ENCODE data around the gene SERPINA3. TPM values are rescaled to one million over a fixed set of nuclear protein-coding genes. Genes with fewer than 3 reads are reported as not detected.
"Not testable (repeated sequence)": the region's sequence is repeated elsewhere in the genome, so short reads cannot be mapped to it uniquely, and the experiment has no call there.

Gene SERPINA3
- total RNA-seq, 1 experiment from 2014 or later, result 0.95 TPM

DNA sequence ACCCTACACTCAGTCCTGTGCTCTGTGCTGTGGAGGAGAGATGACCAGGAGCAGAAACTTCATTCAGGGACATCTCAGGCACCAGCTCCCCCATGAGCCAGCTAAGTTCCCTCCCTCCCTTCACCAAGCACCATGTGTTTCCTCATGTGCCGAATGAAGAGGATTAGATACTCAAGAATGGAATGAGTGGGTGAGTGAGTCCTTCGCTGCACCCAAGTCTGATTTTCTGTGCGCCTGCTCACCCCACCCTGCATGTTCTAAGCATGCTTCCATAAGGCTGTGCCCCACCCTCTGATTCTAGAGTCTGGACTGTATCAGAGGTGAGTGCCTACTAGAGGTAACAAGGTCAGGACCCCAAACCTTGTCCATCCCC, 18.8 kb upstream of the SERPINA3 start:
- Histone ChIP-seq H3K9me3 (replicated peaks) (no peaks in the 10 kb centered on the region), H3K27ac (no peak overlapping the region), H3K4me3 (no peak overlapping the region), H3K36me3 (no peaks in the 10 kb centered on the region), H3K27me3 (replicated peaks) (no peaks in the 10 kb centered on the region), H3K4me1 (replicated peaks) (peaks cover 6% of the 10 kb centered on the region)
- DNase-seq (ENCODE audit: low read depth in 1 of 2, low spot score in 2 of 2), result no peak

DNA sequence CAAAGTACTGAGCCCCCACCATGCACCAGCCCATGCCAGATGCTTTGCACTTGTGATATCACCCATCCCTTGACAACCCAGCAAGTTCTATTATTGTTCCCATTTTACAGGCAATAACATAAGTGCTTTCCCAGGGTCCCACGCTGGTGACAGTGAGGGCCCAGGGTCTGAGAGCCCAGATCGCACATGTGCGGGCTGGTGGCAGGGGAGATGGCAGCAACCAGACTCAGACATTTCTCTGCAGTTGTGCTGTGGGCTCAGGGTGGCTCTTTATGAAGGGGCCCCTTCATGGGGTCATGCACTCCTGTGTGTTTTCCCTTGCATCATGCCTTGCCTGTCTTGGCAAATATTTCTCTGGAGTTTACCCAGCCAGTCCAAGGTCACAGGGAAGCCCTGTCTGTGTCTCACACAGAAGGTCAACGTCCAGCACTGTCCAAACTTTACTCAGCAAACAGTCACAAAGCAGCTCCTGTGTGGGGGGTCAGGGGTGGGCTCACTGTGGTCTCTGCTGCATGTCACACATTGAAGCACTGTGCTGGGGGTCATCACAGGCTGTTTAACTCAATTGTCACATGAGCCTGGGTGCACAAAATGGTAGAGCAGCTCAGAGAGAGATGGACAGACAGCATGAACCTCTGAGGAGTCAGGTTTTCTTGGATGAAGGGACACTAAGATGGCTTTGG, 18.3 kb upstream of the SERPINA3 start:
- Histone ChIP-seq H3K4me1 (replicated peaks) (peaks cover 12% of the 10 kb centered on the region), H3K36me3 (no peaks in the 10 kb centered on the region), H3K4me3 (no peak overlapping the region), H3K27ac (no peak overlapping the region), H3K27me3 (replicated peaks) (no peaks in the 10 kb centered on the region), H3K9me3 (replicated peaks) (no peaks in the 10 kb centered on the region)
- DNase-seq (ENCODE audit: low read depth in 1 of 2, low spot score in 2 of 2), result no peak

DNA sequence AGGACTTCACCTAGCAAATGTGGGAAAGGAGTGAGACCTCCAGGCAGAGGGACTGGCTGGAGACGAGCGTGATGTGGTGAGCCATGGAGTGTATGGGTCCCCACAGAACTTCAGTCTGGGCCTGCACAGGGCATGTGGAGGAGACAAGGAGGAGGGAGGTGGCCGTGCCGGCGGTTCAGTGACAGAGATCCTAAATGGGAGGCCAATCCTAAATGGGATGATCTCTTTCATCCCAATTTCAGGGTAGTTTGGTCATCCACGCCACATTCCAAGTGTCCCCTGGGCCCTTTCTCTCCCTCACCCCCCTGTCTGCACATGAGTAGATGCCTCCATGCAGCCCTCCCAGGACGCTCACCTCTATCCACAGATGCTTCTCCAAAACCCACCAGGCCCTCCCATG, 17.8 kb upstream of the SERPINA3 start:
- no peak for DNase-seq (ENCODE audit: low read depth in 1 of 2, low spot score in 2 of 2)
- Histone ChIP-seq H3K27me3 (replicated peaks) (no peaks in the 10 kb centered on the region), H3K4me3 (no peak overlapping the region), H3K36me3 (no peaks in the 10 kb centered on the region), H3K27ac (no peak overlapping the region), H3K4me1 (replicated peaks) (peaks cover 17% of the 10 kb centered on the region), H3K9me3 (replicated peaks) (no peaks in the 10 kb centered on the region)

DNA sequence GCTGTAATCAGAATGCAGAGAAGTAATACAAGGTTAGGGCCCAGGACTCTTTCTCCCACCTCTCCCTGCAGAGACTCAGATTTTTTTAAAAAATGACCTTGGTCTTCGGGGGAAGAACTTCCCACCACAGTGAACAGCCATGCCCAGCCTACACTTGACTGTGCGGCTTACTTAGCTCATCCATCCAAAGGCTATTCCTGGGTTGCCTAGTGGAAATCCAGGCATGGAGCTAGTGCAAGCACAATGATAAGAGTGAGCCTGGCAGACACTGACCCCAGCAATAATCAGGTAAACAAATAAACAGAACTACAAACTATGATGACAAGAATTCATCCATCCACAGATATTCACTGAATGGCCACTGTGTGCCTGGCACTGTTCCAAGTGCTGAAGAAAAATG, 16.3 kb upstream of the SERPINA3 start:
- no peak for DNase-seq (ENCODE audit: low read depth in 1 of 2, low spot score in 2 of 2)
- H3K9me3 ChIP-seq (replicated peaks), result no peaks in the 10 kb centered on the region
- H3K4me3 ChIP-seq, result no peak overlapping the region
- H3K27me3 ChIP-seq (replicated peaks), result no peaks in the 10 kb centered on the region
- H3K27ac ChIP-seq, result no peak overlapping the region
- H3K4me1 ChIP-seq (replicated peaks), result peaks cover 31% of the 10 kb centered on the region
- no peaks in the 10 kb centered on the region for H3K36me3 ChIP-seq

DNA sequence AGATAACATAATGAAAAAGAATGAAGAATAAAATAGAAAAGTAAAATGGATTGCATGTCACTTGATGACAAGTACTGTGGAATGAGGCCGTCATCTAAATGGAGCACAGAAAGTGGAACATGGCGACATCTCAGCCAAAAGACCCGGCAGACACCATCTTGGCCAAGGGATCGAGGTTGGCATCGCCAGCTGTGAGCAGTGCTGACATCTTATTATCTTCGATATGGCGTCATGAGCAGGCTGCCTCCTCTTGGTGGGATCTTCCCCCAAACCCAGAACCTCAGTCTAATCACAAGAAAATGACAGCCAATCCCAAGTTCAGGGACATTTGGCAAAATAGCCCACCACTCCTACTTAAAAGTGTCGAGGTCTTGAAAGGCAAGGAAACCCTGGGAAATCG, 15.8 kb upstream of the SERPINA3 start:
- H3K4me1 ChIP-seq (replicated peaks), result peaks cover 35% of the 10 kb centered on the region
- no peak for DNase-seq (ENCODE audit: low read depth in 1 of 2, low spot score in 2 of 2)
- H3K4me3 ChIP-seq, result no peak overlapping the region
- H3K27ac ChIP-seq, result no peak overlapping the region
- no peaks in the 10 kb centered on the region for H3K36me3 ChIP-seq
- H3K27me3 ChIP-seq (replicated peaks), result no peaks in the 10 kb centered on the region
- H3K9me3 ChIP-seq (replicated peaks), result no peaks in the 10 kb centered on the region

DNA sequence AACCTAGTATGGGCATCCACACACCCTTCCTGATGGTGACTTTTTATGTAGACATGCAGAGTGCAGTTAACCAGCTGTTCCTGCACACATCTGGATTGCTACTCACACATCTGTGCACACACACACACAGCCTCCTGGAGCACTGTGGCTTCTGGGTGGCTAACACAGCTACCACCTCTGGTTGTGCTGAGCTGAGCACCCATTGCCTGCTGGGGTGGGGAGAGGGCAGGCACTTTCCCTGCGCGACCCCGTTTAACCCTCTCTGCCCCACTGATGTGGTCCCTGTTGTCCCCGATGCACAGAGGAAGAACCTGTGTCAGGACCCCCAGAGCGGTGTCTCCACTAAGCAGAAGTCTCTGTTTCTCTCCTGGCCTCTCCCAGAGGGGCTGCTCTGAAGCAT, 14.4 kb upstream of the SERPINA3 start:
- H3K27ac ChIP-seq, result no peak overlapping the region
- H3K4me3 ChIP-seq, result no peak overlapping the region
- H3K27me3 ChIP-seq (replicated peaks), result no peaks in the 10 kb centered on the region
- peaks cover 48% of the 10 kb centered on the region for H3K4me1 ChIP-seq (replicated peaks)
- no peaks in the 10 kb centered on the region for H3K9me3 ChIP-seq (replicated peaks)
- H3K36me3 ChIP-seq, result no peaks in the 10 kb centered on the region
- DNase-seq (ENCODE audit: low read depth in 1 of 2, low spot score in 2 of 2), result no peak

DNA sequence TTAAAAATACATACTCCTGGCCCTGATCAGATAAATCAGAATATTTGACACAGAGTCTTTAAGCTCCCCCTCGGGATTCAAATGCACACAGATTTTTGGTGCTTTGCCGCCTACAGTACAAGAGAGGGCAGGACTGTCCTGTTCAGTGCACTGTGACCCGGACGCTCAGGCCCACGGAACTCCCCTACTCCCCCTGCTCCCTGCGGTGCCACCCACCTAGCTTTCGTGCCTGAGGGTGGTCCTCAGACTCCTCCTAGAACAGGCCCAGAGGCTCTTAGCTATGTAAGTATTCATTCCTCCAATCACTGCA, 13.7 kb upstream of the SERPINA3 start:
- H3K27me3 ChIP-seq (replicated peaks), result no peaks in the 10 kb centered on the region
- H3K36me3 ChIP-seq, result no peaks in the 10 kb centered on the region
- peak; percentile 70 to 77 for DNase-seq (ENCODE audit: low read depth in 1 of 2, low spot score in 2 of 2)
- peak overlapping the region; percentile 96 for H3K27ac ChIP-seq
- H3K9me3 ChIP-seq (replicated peaks), result no peaks in the 10 kb centered on the region
- peaks cover 48% of the 10 kb centered on the region for H3K4me1 ChIP-seq (replicated peaks)
- H3K4me3 ChIP-seq, result no peak overlapping the region

DNA sequence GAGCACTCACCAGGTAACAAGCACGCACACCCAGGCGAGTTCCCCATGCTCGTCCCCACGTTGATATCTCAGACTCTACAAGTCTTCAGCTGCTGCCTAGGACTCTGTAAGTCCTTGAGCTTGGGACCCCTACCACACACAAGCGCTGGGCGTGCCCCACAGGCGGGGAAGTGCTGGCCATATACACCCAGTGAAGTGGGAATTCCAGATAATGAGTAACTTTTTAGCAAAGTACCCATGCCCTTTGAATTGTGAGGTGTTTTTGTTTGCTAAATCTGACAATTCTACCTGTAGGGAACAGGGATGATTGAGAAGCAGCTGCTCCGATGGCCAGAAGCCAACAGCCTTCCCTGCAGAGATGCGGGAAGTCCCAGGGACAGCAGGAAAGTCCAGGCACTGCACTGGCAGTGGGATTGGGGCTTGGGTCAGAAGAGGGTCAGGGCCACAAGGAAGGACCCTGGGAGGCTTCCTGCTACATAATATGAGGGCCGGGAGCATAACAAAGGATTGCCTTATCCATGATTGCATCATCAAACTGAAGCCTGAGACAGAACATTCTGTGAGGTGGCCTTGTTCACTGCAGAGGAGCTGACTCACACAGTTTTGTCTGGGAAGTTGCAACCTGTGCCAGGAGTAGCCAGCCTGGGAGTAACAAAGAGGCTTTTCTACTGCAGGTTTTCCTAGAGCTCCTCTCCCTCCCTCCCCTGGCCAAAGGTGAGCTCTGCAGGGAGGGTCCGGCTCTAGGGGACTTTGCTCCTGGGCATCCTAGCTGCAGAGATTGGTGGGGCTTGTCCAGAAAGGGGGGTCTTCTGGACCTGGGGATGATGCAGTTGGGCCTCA, 13.2 kb upstream of the SERPINA3 start:
- H3K27me3 ChIP-seq (replicated peaks), result no peaks in the 10 kb centered on the region
- H3K4me3 ChIP-seq, result no peak overlapping the region
- no peaks in the 10 kb centered on the region for H3K9me3 ChIP-seq (replicated peaks)
- H3K36me3 ChIP-seq, result no peaks in the 10 kb centered on the region
- DNase-seq (ENCODE audit: low read depth in 1 of 2, low spot score in 2 of 2), result peak; percentile 80 to 81
- H3K4me1 ChIP-seq (replicated peaks), result peaks cover 48% of the 10 kb centered on the region
- H3K27ac ChIP-seq, result peak overlapping the region; percentile 96

DNA sequence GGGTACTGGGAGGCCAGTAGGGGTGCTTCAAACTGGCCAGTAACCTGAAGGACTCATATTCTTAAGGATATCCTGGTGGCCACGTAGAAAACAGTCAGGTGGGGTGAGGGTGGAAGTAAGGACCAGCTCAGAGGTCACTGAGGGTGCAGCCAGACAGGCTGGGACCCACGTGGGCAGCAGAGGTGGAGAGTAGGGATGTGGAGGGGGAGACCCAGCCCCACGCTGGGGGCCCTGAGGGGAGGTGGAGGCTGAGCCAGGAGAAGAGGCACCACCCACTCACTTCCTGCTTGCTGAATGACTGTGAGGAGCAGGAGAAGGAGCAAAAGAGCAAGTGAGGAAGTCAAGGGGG, 12.6 kb upstream of the SERPINA3 start:
- no peaks in the 10 kb centered on the region for H3K36me3 ChIP-seq
- no peaks in the 10 kb centered on the region for H3K9me3 ChIP-seq (replicated peaks)
- H3K4me1 ChIP-seq (replicated peaks), result peaks cover 48% of the 10 kb centered on the region
- peak overlapping the region; percentile 96 for H3K27ac ChIP-seq
- DNase-seq (ENCODE audit: low read depth in 1 of 2, low spot score in 2 of 2), result no peak
- no peak overlapping the region for H3K4me3 ChIP-seq
- H3K27me3 ChIP-seq (replicated peaks), result no peaks in the 10 kb centered on the region

DNA sequence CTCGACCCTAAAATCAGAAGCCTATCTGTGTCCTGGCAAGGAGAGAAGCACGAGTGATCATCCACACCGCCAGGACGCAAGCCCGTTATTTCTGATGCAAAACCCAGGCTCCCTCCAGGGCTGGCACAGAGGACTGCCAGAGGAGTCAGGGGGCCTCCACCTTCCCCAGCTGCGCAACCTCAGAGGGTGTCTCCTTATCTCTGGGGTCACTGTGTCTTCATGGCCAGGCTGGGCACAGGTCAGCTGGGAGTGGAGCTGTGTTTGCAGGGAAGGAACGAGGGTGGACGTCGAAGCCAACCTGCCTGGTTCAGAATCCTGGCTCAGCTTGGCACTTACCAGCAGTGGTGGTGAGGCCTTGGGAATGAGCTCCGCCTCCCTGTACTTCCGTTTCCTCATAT, 12.0 kb upstream of the SERPINA3 start:
- peak in 1 of 2 experiments; percentile 49 for DNase-seq (ENCODE audit: low read depth in 1 of 2, low spot score in 2 of 2)
- no peaks in the 10 kb centered on the region for H3K9me3 ChIP-seq (replicated peaks)
- H3K4me3 ChIP-seq, result no peak overlapping the region
- no peaks in the 10 kb centered on the region for H3K36me3 ChIP-seq
- no peaks in the 10 kb centered on the region for H3K27me3 ChIP-seq (replicated peaks)
- H3K27ac ChIP-seq, result peak overlapping the region; percentile 96
- peaks cover 48% of the 10 kb centered on the region for H3K4me1 ChIP-seq (replicated peaks)

DNA sequence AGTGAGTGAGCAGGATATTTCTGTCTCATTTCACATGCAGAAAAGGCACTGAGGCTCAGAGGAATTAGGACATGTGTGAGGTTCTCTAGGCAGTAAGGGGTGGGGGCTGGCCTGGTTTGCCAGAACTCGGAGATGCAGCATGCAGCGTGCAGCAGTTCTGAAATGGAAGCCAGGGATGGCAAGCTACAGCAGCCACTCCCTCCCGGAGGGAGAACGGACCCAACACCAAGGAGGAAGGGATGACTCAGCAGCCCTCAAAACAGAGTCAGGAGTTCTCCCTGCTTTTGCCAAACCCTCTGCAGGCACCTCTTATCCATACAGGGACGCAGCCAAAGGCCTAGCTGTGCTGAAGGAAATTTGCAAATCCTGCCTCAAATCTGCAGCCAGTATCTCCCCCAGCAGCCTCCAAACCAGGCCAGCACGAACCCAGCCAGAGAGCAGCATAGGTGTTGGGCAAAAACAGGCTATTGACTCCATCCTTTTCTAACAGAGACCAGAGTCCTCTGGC, 10.3 kb upstream of the SERPINA3 start:
- peak; percentile 76 for DNase-seq (ENCODE audit: low read depth in 1 of 2, low spot score in 2 of 2)
- no peaks in the 10 kb centered on the region for H3K27me3 ChIP-seq (replicated peaks)
- peak overlapping the region; percentile 96 for H3K27ac ChIP-seq
- H3K36me3 ChIP-seq, result no peaks in the 10 kb centered on the region
- no peak overlapping the region for H3K4me3 ChIP-seq
- H3K9me3 ChIP-seq (replicated peaks), result no peaks in the 10 kb centered on the region
- peaks cover 48% of the 10 kb centered on the region for H3K4me1 ChIP-seq (replicated peaks)

DNA sequence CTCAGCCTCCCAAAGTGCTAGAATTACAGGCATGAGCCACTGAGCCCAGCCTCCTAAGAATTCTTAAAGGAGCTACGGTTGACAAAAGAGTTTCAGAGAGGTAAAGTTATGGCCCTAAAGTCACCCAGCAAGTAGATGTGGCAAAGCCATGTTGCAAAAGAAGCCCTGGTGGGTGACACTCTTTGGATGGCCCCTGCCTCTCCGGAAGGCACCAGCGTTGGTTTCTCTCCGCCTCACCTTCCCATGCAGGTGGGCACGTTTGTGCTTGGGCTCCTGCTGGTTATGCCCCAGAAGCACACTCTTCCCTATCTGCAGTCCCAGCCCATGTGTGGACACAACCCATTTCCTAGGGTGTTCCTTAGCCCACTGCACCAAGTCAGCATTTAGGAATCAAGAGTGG, 9.5 kb upstream of the SERPINA3 start:
- no peaks in the 10 kb centered on the region for H3K36me3 ChIP-seq
- peaks cover 47% of the 10 kb centered on the region for H3K4me1 ChIP-seq (replicated peaks)
- H3K27me3 ChIP-seq (replicated peaks), result no peaks in the 10 kb centered on the region
- no peak overlapping the region for H3K4me3 ChIP-seq
- no peak overlapping the region for H3K27ac ChIP-seq
- H3K9me3 ChIP-seq (replicated peaks), result no peaks in the 10 kb centered on the region
- DNase-seq (ENCODE audit: low read depth in 1 of 2, low spot score in 2 of 2), result no peak

DNA sequence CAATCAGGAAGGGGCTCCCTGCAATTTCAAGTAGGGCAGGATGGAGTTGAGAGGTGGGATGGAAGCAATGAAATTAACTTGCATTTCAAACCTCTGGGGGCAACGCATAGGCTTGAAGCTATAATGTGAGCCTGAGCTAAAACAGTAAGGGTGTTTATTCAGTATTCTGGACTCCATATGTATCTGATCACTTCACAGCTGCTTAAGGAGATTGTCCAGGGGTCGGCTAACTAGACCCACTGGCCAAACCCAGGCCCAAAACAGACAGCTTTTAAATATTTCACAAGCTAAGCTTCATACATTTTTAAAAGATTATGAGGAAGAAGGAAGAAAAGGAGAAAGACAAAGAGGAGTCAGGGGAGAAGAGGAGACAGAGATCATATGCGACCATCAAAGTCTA, 6.8 kb upstream of the SERPINA3 start:
- no peak for DNase-seq (ENCODE audit: low read depth in 1 of 2, low spot score in 2 of 2)
- Histone ChIP-seq H3K36me3 (no peaks in the 10 kb centered on the region), H3K27ac (no peak overlapping the region), H3K4me3 (no peak overlapping the region), H3K9me3 (replicated peaks) (no peaks in the 10 kb centered on the region), H3K4me1 (replicated peaks) (peaks cover 29% of the 10 kb centered on the region), H3K27me3 (replicated peaks) (no peaks in the 10 kb centered on the region)

DNA sequence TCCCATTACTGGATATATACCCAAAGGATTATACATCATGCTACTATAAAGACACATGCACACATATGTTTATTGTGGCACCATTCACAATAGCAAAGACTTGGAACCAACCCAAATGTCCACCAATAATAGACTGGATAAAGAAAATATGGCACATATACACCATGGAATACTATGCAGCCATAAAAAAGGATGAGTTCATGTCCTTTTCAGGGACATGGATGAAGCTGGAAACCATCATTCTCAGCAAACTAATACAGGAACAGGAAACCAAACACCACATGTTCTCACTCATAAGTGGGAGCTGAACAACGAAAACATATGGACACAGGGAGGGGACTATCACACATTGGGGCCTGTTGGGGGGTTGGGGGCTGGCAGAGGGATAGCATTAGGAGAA, 3.2 kb upstream of the SERPINA3 start:
- not testable (repeated sequence) for H3K36me3 ChIP-seq

More for the DNA sequence above, 3.2 kb upstream of the SERPINA3 start:
- peaks cover 18% of the 10 kb centered on the region for H3K4me1 ChIP-seq (replicated peaks)
- H3K9me3 ChIP-seq (replicated peaks); H3K27me3 ChIP-seq (replicated peaks); H3K4me3 ChIP-seq; H3K27ac ChIP-seq; DNase-seq (ENCODE audit: low read depth in 1 of 2, low spot score in 2 of 2): not testable (repeated sequence)

Measured in SJSA1 (cell line).